GM12801 (cell line): ENCODE measurements around the gene DOCK9.

Experiments
- CTCF ChIP-seq: IDR thresholded peaks from one replicate; pipeline ENCODE4 v1.5.1; 2011; ENCODE audit warnings: control low read depth; ENCODE audit not compliant: insufficient read length; ENCODE audit errors: extremely low read depth

DOCK9 gene

GRCh38 chr13:98890925-98891324 is 86.9 kb downstream of the DOCK9 start:
- TF ChIP-seq CTCF: no peak

GRCh38 chr13:98890186-98890585 is 87.7 kb downstream of the DOCK9 start:
- TF ChIP-seq CTCF: no peak

- no peak for TF ChIP-seq CTCF
Observed at GRCh38 chr13:98889419-98890085, 88.3 kb downstream of the DOCK9 start.

- no peak for TF ChIP-seq CTCF
Observed at GRCh38 chr13:98888890-98889279, 89.0 kb downstream of the DOCK9 start.

GRCh38 chr13:98888222-98888889 is 89.5 kb downstream of the DOCK9 start:
- no peak for TF ChIP-seq CTCF

- no peak for TF ChIP-seq CTCF
Observed at GRCh38 chr13:98886587-98887230, 91.2 kb downstream of the DOCK9 start.

GRCh38 chr13:98885600-98885999 is 92.3 kb downstream of the DOCK9 start:
- TF ChIP-seq CTCF: no peak
